Kidney (tissue), 14 donors: ENCODE measurements around the gene CLDN16. TPM values are rescaled to one million over a fixed set of nuclear protein-coding genes. Genes with fewer than 3 reads are reported as not detected.
A peak's percentile ranks its signal among the peaks of the same experiment; 100 is the strongest.

Experiments used
- DNase-seq, 5 donors: peaks; one replicate each; pipeline ENCODE4 v3.0.0-alpha.2; 2013 to 2020
- FAIRE-seq: peaks from 2 replicates; lab custom pipeline; 2012; peaks lifted over from hg19 to GRCh38; lab: Jason Lieb, UNC
- H3K27ac ChIP-seq, 2 donors: one replicate each; pipeline ENCODE4 v1.7.0; 2013; ENCODE audit warnings: low read depth in 2 of 2, low read length in 2 of 2, inconsistent platforms in 1 of 2
- H3K27me3 ChIP-seq: one replicate; pipeline ENCODE4 v1.7.1; 2013; ENCODE audit warnings: low read length, inconsistent platforms; ENCODE audit not compliant: control insufficient read depth, insufficient read depth
- H3K36me3 ChIP-seq, 3 donors: one replicate each; pipeline versions ENCODE4 v1.7.0 to v1.7.1; 2013; ENCODE audit warnings: low read length in 3 of 3, control low read depth in 1 of 3, inconsistent platforms in 1 of 3; ENCODE audit not compliant: insufficient read depth in 3 of 3, control insufficient read depth in 2 of 3
- H3K4me1 ChIP-seq, 3 donors: one replicate each; pipeline versions ENCODE4 v1.7.0 to v1.7.1; 2013; ENCODE audit warnings: low read length in 3 of 3, inconsistent platforms in 1 of 3, low read depth in 1 of 3; ENCODE audit not compliant: control insufficient read depth in 2 of 3, insufficient read depth in 2 of 3
- H3K4me3 ChIP-seq, 3 donors: one replicate each; pipeline versions ENCODE4 v1.7.0 to v1.8.1; 2013; ENCODE audit warnings: low read length in 3 of 3, control low read depth in 1 of 3, inconsistent platforms in 1 of 3
- H3K9ac ChIP-seq, 3 donors: one replicate each; pipeline versions ENCODE4 v1.7.0 to v1.7.1; 2013; ENCODE audit warnings: low read length in 3 of 3, control low read depth in 1 of 3, inconsistent platforms in 1 of 3
- H3K9me3 ChIP-seq, 3 donors: one replicate each; pipeline versions ENCODE4 v1.7.0 to v1.7.1; 2013; ENCODE audit warnings: low read length in 3 of 3, control low read depth in 1 of 3, inconsistent platforms in 1 of 3; ENCODE audit not compliant: control insufficient read depth in 2 of 3, insufficient read depth in 1 of 3
- CTCF ChIP-seq: IDR thresholded peaks from 3 replicates; pipeline ENCODE4 v1.5.1; 2012; ENCODE audit warnings: mild to moderate bottlenecking, moderate library complexity, borderline replicate concordance; ENCODE audit not compliant: insufficient read depth; ENCODE audit errors: extremely low read depth
- intact Hi-C: fragments of 100-400 bp; cut with DNase I; formaldehyde crosslinking; loops from one replicate; pipeline ENCODE4 v1.11.1; 2022
- polyA plus RNA-seq: library from polyadenylated mRNA; stranded (reverse); fragments of 350-450 nt; fragmentation: Illumina TruSeq; extraction: RNeasy Lipid Tissue Mini Kit (QIAGEN cat#74804); gene quantifications from one replicate; pipeline ENCODE4 v1.2.3, GENCODE V29; 2014; ENCODE audit warnings: low read depth, low replicate concordance; ENCODE audit not compliant: insufficient read depth
- total RNA-seq: library from RNA; stranded (reverse); fragmentation: NEBNext Ultra II Directional; extraction: Animal tissue kit (Norgen Biotek cat#: 25700); gene quantifications from one replicate; pipeline ENCODE4 v1.2.1, GENCODE V29; 2021
- donor health status: control.
- donor health status: control.
- donor health status: control.
- donor health status: control.
- donor health status: control.
- donor health status: DM: yes; HTN: yes; CAD: no.
- donor health status: Normal renal cell carcinoma (clear cell type).

CLDN16 gene
- total and polyA plus RNA-seq, 2 donors from 2014 or later = 27.3 to 28.4 TPM

- H3K4me1 ChIP-seq = no peaks in the 10 kb centered on the region
- H3K4me3 ChIP-seq = no peak overlapping the region
- H3K36me3 ChIP-seq = no peaks in the 10 kb centered on the region
- H3K9me3 ChIP-seq = no peaks in the 10 kb centered on the region
- no peak overlapping the region for H3K27ac ChIP-seq
- intact Hi-C loops = no loop called here
- H3K9ac ChIP-seq = no peak overlapping the region
- H3K27me3 ChIP-seq = no peaks in the 10 kb centered on the region
- FAIRE-seq = no peak
- no peak for TF ChIP-seq CTCF
- no peak for DNase-seq
These were observed 16.8 kb upstream of the CLDN16 start for GRCh38 chr3:190371152-190371551.

GRCh38 chr3:190375246-190375645, 12.7 kb upstream of the CLDN16 start:
- TF ChIP-seq CTCF = no peak
- H3K27me3 ChIP-seq = no peaks in the 10 kb centered on the region
- H3K4me1 ChIP-seq = no peaks in the 10 kb centered on the region
- no peaks in the 10 kb centered on the region for H3K36me3 ChIP-seq
- no peaks in the 10 kb centered on the region for H3K9me3 ChIP-seq
- FAIRE-seq (no peak), DNase-seq (peak in 2 of 5 donors; percentile 60 to 75)
- H3K9ac ChIP-seq = no peak overlapping the region
- H3K4me3 ChIP-seq = no peak overlapping the region
- intact Hi-C loops = no loop called here
- no peak overlapping the region for H3K27ac ChIP-seq

- no peak overlapping the region for H3K4me3 ChIP-seq
- H3K27me3 ChIP-seq = no peaks in the 10 kb centered on the region
- H3K9ac ChIP-seq = no peak overlapping the region
- H3K27ac ChIP-seq = no peak overlapping the region
- intact Hi-C loops = no loop called here
- DNase-seq = peak in 1 of 5 donors; percentile 10
- no peaks in the 10 kb centered on the region for H3K4me1 ChIP-seq
- H3K36me3 ChIP-seq = no peaks in the 10 kb centered on the region
- TF ChIP-seq CTCF = no peak
- no peaks in the 10 kb centered on the region for H3K9me3 ChIP-seq
- no peak for FAIRE-seq
These were observed 12.3 kb upstream of the CLDN16 start for GRCh38 chr3:190375671-190376070.

GRCh38 chr3:190378240-190378891, 9.6 kb upstream of the CLDN16 start:
- Histone ChIP-seq H3K9ac (no peak overlapping the region), H3K4me3 (no peak overlapping the region), H3K9me3 (no peaks in the 10 kb centered on the region), H3K27me3 (no peaks in the 10 kb centered on the region), H3K4me1 (no peaks in the 10 kb centered on the region), H3K27ac (no peak overlapping the region), H3K36me3 (no peaks in the 10 kb centered on the region)
- DNase-seq = no peak
- TF ChIP-seq CTCF = no peak
- intact Hi-C loops = no loop called here
- no peak for FAIRE-seq
